K562 (cell line): ENCODE data around the gene RNF39. TPM values are rescaled to one million over a fixed set of nuclear protein-coding genes. Genes with fewer than 3 reads are reported as not detected.

ENCODE experiments used
- ATAC-seq: fragments of 200-7000 bp; cut with Tn5 transposase; 3 replicates; pipeline ENCODE4 v1.9.1; 2020; ENCODE audit warnings: moderate library complexity
- BruUV-seq: library from RNA; stranded (reverse); fragments of 400-500 nt; replicated peaks from 2 replicates; lab custom pipeline; 2021; lab: Mats Ljungman, UMichigan
- CTCF ChIA-PET: fragments of 300-600 bp; formaldehyde crosslinking; extraction: SDS; loops from one replicate; lab custom pipeline; 2021; ENCODE audit warnings: low intra/inter-chr PET ratio; lab: Yijun Ruan, JAX
- POLR2A ChIA-PET: fragments of 300-600, 350-650 bp; sonication (Branson Sonifier 250); formaldehyde crosslinking; extraction: SDS; loops from one replicate; lab custom pipeline; 2021; ENCODE audit warnings: antibody characterized with exemption, inconsistent platforms; lab: Yijun Ruan, JAX
- DNase-seq, 4 experiments: peaks; one replicate each; pipeline versions ENCODE4 v3.0.0 to v3.0.0-alpha.2; 2011 to 2018; ENCODE audit warnings: low spot score in 3 of 4, mixed read lengths in 3 of 4; ENCODE audit errors: extremely low read depth in 1 of 4
- FAIRE-seq: peaks from 2 replicates; lab custom pipeline; 2011; peaks lifted over from hg19 to GRCh38; lab: Jason Lieb, UNC
- H2AFZ ChIP-seq: 2 replicates; pipeline ENCODE4 v1.6.0; 2011; ENCODE audit warnings: low read depth, low read length, control low read depth, inconsistent platforms
- H3K27ac ChIP-seq: fragments of 200-600 bp; 3 replicates; pipeline ENCODE4 v1.8.0; 2011; ENCODE audit warnings: low read depth, mild to moderate bottlenecking, control low read depth, inconsistent platforms, low read length, moderate library complexity, mixed read lengths; ENCODE audit errors: extremely low read depth
- H3K27me3 ChIP-seq, 2 experiments: fragments of 300-600 bp in 1 of 2; 2 replicates in 1 of 2; 3 replicates in 1 of 2; pipeline versions ENCODE4 v1.6.0 to v1.8.0; 2011; ENCODE audit warnings: inconsistent platforms in 2 of 2, low read length in 2 of 2, mild to moderate bottlenecking in 1 of 2, mixed read lengths in 1 of 2, moderate library complexity in 1 of 2; ENCODE audit not compliant: control insufficient read depth in 2 of 2, insufficient read depth in 2 of 2
- H3K36me3 ChIP-seq: fragments of 300-600 bp; 3 replicates; pipeline ENCODE4 v1.8.0; 2011; ENCODE audit warnings: mild to moderate bottlenecking, low read length, inconsistent platforms; ENCODE audit not compliant: control insufficient read depth, insufficient read depth
- H3K4me1 ChIP-seq, 2 experiments: fragments of 200-600 bp in 1 of 2; replicated peaks in 1 of 2; 2 replicates in 1 of 2; 3 replicates in 1 of 2; pipeline versions ENCODE4 v1.5.1 to v1.8.0; 2011; ENCODE audit warnings: inconsistent platforms in 2 of 2, low read length in 2 of 2, mild to moderate bottlenecking in 1 of 2, mixed read lengths in 1 of 2, moderate library complexity in 1 of 2; ENCODE audit not compliant: control insufficient read depth in 2 of 2, insufficient read depth in 2 of 2
- H3K4me2 ChIP-seq: 2 replicates; pipeline ENCODE4 v1.6.1; 2011; ENCODE audit warnings: low read length, control low read depth, inconsistent platforms, mixed read lengths; ENCODE audit not compliant: insufficient read depth
- H3K4me3 ChIP-seq: fragments of 200-600 bp; sonication (generic), shearing (Covaris generic); 2 replicates; pipeline ENCODE4 v1.5.1; 2016; ENCODE audit warnings: control low read depth, inconsistent platforms
- H3K79me2 ChIP-seq: fragments of 200-600 bp; 3 replicates; pipeline ENCODE4 v1.8.0; 2011; ENCODE audit warnings: low read length, inconsistent platforms; ENCODE audit not compliant: control insufficient read depth, insufficient read depth
- H3K9ac ChIP-seq, 2 experiments: 2 replicates each; pipeline versions ENCODE4 v1.6.0 to v1.6.1; 2011; ENCODE audit warnings: low read depth in 2 of 2, low read length in 2 of 2, control low read depth in 1 of 2, inconsistent platforms in 1 of 2, mild to moderate bottlenecking in 1 of 2, mixed read lengths in 1 of 2; ENCODE audit not compliant: insufficient read depth in 1 of 2
- H3K9me1 ChIP-seq: one replicate; pipeline ENCODE4 v1.6.0; 2011; ENCODE audit warnings: inconsistent platforms, mild to moderate bottlenecking, low read length, moderate library complexity; ENCODE audit not compliant: control insufficient read depth, insufficient read depth
- H3K9me3 ChIP-seq: replicated peaks from 2 replicates; pipeline ENCODE4 v1.5.1; 2011; ENCODE audit warnings: low read depth, low read length, inconsistent platforms; ENCODE audit not compliant: control insufficient read depth, insufficient read depth
- H4K20me1 ChIP-seq: replicated peaks from 2 replicates; pipeline ENCODE4 v1.6.1; 2011; ENCODE audit warnings: low read length, inconsistent platforms, mixed read lengths; ENCODE audit not compliant: control insufficient read depth, insufficient read depth
- ARID3A ChIP-seq: IDR thresholded peaks from 2 replicates; pipeline ENCODE4 v1.6.1; 2012; ENCODE audit warnings: low read depth, low read length, improper control_type of control experiment, borderline replicate concordance
- PPARD ChIP-seq: fragments of 250-450 bp; sonication (Bioruptor Pico); IDR thresholded peaks from 2 replicates; pipeline ENCODE4 v1.8.0; 2022; ENCODE audit warnings: inconsistent platforms, mild to moderate bottlenecking, moderate library complexity
- PTTG1 ChIP-seq: fragments of 450-650 bp; IDR thresholded peaks from 2 replicates; pipeline ENCODE4 v1.6.1; 2016; ENCODE audit warnings: low read depth, mild to moderate bottlenecking, missing genetic modification characterization, missing compliant biosample characterization
- RBM34 ChIP-seq: fragments of 200-400 bp; formaldehyde crosslinking; IDR thresholded peaks from 2 replicates; pipeline ENCODE4 v1.6.1; 2018; ENCODE audit warnings: low read length, borderline replicate concordance; ENCODE audit not compliant: insufficient read depth
- SMAD4 ChIP-seq: fragments of 250-450 bp; sonication (Bioruptor Pico); conservative IDR thresholded peaks from 2 replicates; pipeline ENCODE4 v1.8.0; 2021; ENCODE audit warnings: inconsistent platforms, mild to moderate bottlenecking, moderate library complexity
- TAF7 ChIP-seq: fragments of 450-650 bp; IDR thresholded peaks from 2 replicates; pipeline ENCODE4 v1.6.1; 2016; ENCODE audit warnings: missing genetic modification characterization, missing compliant biosample characterization
- ZHX1 ChIP-seq: fragments of 150-350 bp; conservative IDR thresholded peaks from 2 replicates; pipeline ENCODE4 v1.6.1; 2014; ENCODE audit warnings: low read length
- ZKSCAN1 ChIP-seq: fragments of 150-350 bp; IDR thresholded peaks from 2 replicates; pipeline ENCODE4 v1.6.1; 2016; ENCODE audit warnings: low read depth, low read length
- ZNF124 ChIP-seq: sonication (generic); formaldehyde crosslinking; IDR thresholded peaks from 2 replicates; pipeline ENCODE4 v1.8.1; 2022; ENCODE audit warnings: missing genetic modification reagents
- ZNF644 ChIP-seq: fragments of 200-800 bp; sonication (Bioruptor generic); IDR thresholded peaks from 2 replicates; pipeline ENCODE4 v1.6.1; 2016; ENCODE audit warnings: low read depth, missing genetic modification characterization, missing compliant biosample characterization
- WGBS: fragments of 100-300 bp; shearing (Covaris generic); methylation state at CpG from one replicate; pipeline ENCODE4 v1.1.6; 2016; ENCODE audit warnings: low coverage, mixed read lengths; ENCODE audit not compliant: insufficient coverage; ENCODE audit errors: missing lambda C conversion rate; 5-methylcytosine and 5-hydroxymethylcytosine counted together
- in situ Hi-C: fragments of 300-500 bp; cut with MboI; formaldehyde crosslinking; loops from 4 replicates; pipeline ENCODE4 v1.15.0; 2018; ENCODE audit warnings: inconsistent platforms, mixed read lengths
- intact Hi-C: fragments of 100-400 bp; cut with micrococcal nuclease; formaldehyde crosslinking; loops from 2 replicates; pipeline ENCODE4 v1.14.2; 2022
- polyA plus RNA-seq, 8 experiments: library from polyadenylated mRNA; depleted of rRNA in 4 of 8; stranded (reverse) in 5 of 8; unstranded in 3 of 8; fragments of >200 nt; fragmentation: Nextera tagmentation in 2 of 8; fragmentation: Illumina TruSeq in 1 of 8; extraction: Ambion mirVana in 2 of 8; extraction: Trizol in 1 of 8; gene quantifications; 2 replicates each; pipeline versions ENCODE4 v1.2.1 to v1.2.3, GENCODE V29; 2011 to 2014; ENCODE audit warnings: inconsistent platforms in 1 of 8, missing spikeins in 1 of 8
- total RNA-seq, 7 experiments: library from RNA; depleted of rRNA in 6 of 7; stranded (reverse); fragments of >200 nt in 6 of 7; fragmentation: Illumina TruSeq in 2 of 7; extraction: Trizol in 2 of 7; gene quantifications; 2 replicates each; pipeline versions ENCODE4 v1.2.1 to v1.2.3, GENCODE V29; 2011 to 2021; ENCODE audit warnings: low replicate concordance in 1 of 7

Gene RNF39
- total and polyA plus RNA-seq, 9 of the 15 experiments (the other 6 are each of a cell fraction or from before 2014, with no cell fraction given), result not detected

GRCh38 chr6:30091577-30092381 lies 16.2 kb upstream of the RNF39 start:
- BruUV-seq, result no TSS peak
- 2% methylated on average over 11 of the region's 11 CpGs for WGBS
- H3K4me2 ChIP-seq, result no peak overlapping the region
- H3K27me3 ChIP-seq, result peaks cover 21 to 24% of the 10 kb centered on the region in 2 experiments; a peak in 4 of 5 replicates
- H3K9me3 ChIP-seq, result no peaks in the 10 kb centered on the region
- H3K79me2 ChIP-seq, result no peaks in the 10 kb centered on the region
- ChIA-PET POLR2A (interaction anchor here (0.6 to 0.7 kb wide), 2 partner anchors 10 to 387 kb away, joined by 3 read pairs; no protein-coding TSS in a partner anchor), CTCF (no interaction called here)
- H3K27ac ChIP-seq, result no peak overlapping the region
- peak overlapping the region; percentile 33; the same call in 1 of the 2 replicates for H2AFZ ChIP-seq
- DNase-seq (no peak), FAIRE-seq (no peak), ATAC-seq (no peak; the same call in 2 of the 3 replicates)
- no peaks in the 10 kb centered on the region for H4K20me1 ChIP-seq
- H3K9me1 ChIP-seq, result no peaks in the 10 kb centered on the region
- in situ Hi-C loops, result no loop called here
- no peaks in the 10 kb centered on the region for H3K36me3 ChIP-seq
- TF ChIP-seq SMAD4 (CRISPR knock-in tag), result no peak
- no peak overlapping the region for H3K4me3 ChIP-seq
- peaks cover 0 to 6% of the 10 kb centered on the region in 2 experiments; a peak in 2 of 5 replicates for H3K4me1 ChIP-seq
- intact Hi-C loops, result no loop called here
- peak overlapping the region in 1 of 2 experiments; percentile 69; a peak in 1 of 4 replicates for H3K9ac ChIP-seq

- no peaks in the 10 kb centered on the region for H3K9me1 ChIP-seq
- H3K27me3 ChIP-seq, result peaks cover 15 to 23% of the 10 kb centered on the region in 2 experiments; a peak in 4 of 5 replicates
- H3K4me1 ChIP-seq, result no peaks in the 10 kb centered on the region; a peak in 1 of 5 replicates
- no peaks in the 10 kb centered on the region for H3K79me2 ChIP-seq
- 5% methylated on average over 5 of the region's 5 CpGs for WGBS
- no peak overlapping the region for H3K4me3 ChIP-seq
- H3K4me2 ChIP-seq, result no peak overlapping the region
- POLR2A ChIA-PET, result interaction anchor here (0.8 to 1.2 kb wide), 3 partner anchors 9 to 27 kb away, joined by 3 to 4 read pairs (median 3); partner anchors contain the start of genes POLR1H and PPP1R11
- BruUV-seq, result no TSS peak
- H3K36me3 ChIP-seq, result no peaks in the 10 kb centered on the region
- CTCF ChIA-PET, result no interaction called here
- FAIRE-seq, result no peak
- DNase-seq, result no peak
- no peak overlapping the region for H3K9ac ChIP-seq
- H3K9me3 ChIP-seq, result no peaks in the 10 kb centered on the region
- in situ Hi-C loops (no loop called here), intact Hi-C loops (no loop called here)
- no peaks in the 10 kb centered on the region for H4K20me1 ChIP-seq
- no peak for ATAC-seq
- H3K27ac ChIP-seq, result no peak overlapping the region
- no peak overlapping the region for H2AFZ ChIP-seq
- TF ChIP-seq PPARD (CRISPR knock-in tag) (no peak), ZHX1 (no peak), RBM34 (no peak), ZKSCAN1 (no peak), ZNF124 (CRISPR knock-in tag) (no peak), PTTG1 (tag) (no peak), ZNF644 (tag) (no peak), ARID3A (no peak), TAF7 (tag) (no peak)
These were observed 12.3 kb upstream of the RNF39 start for GRCh38 chr6:30087876-30088275.
